K562 (cell line): Measurements from ENCODE around the gene SREBF1. TPM values are rescaled to one million over a fixed set of nuclear protein-coding genes. Genes with fewer than 3 reads are reported as not detected.

Experiments used
- ATAC-seq: fragments of 200-7000 bp; cut with Tn5 transposase; 3 replicates; pipeline ENCODE4 v1.9.1; 2020; ENCODE audit warnings: moderate library complexity
- BruUV-seq: library from RNA; stranded (reverse); fragments of 400-500 nt; replicated peaks from 2 replicates; lab custom pipeline; 2021; lab: Mats Ljungman, UMichigan
- CTCF ChIA-PET: fragments of 300-600 bp; formaldehyde crosslinking; extraction: SDS; loops from one replicate; lab custom pipeline; 2021; ENCODE audit warnings: low intra/inter-chr PET ratio; lab: Yijun Ruan, JAX
- POLR2A ChIA-PET: fragments of 300-600, 350-650 bp; sonication (Branson Sonifier 250); formaldehyde crosslinking; extraction: SDS; loops from one replicate; lab custom pipeline; 2021; ENCODE audit warnings: antibody characterized with exemption, inconsistent platforms; lab: Yijun Ruan, JAX
- DNase-seq, 4 experiments: peaks; one replicate each; pipeline versions ENCODE4 v3.0.0 to v3.0.0-alpha.2; 2011 to 2018; ENCODE audit warnings: low spot score in 3 of 4, mixed read lengths in 3 of 4; ENCODE audit errors: extremely low read depth in 1 of 4
- FAIRE-seq: peaks from 2 replicates; lab custom pipeline; 2011; peaks lifted over from hg19 to GRCh38; lab: Jason Lieb, UNC
- H2AFZ ChIP-seq: 2 replicates; pipeline ENCODE4 v1.6.0; 2011; ENCODE audit warnings: low read depth, low read length, control low read depth, inconsistent platforms
- H3K27ac ChIP-seq: fragments of 200-600 bp; 3 replicates; pipeline ENCODE4 v1.8.0; 2011; ENCODE audit warnings: low read depth, mild to moderate bottlenecking, control low read depth, inconsistent platforms, low read length, moderate library complexity, mixed read lengths; ENCODE audit errors: extremely low read depth
- H3K27me3 ChIP-seq, 2 experiments: fragments of 300-600 bp in 1 of 2; 2 replicates in 1 of 2; 3 replicates in 1 of 2; pipeline versions ENCODE4 v1.6.0 to v1.8.0; 2011; ENCODE audit warnings: inconsistent platforms in 2 of 2, low read length in 2 of 2, mild to moderate bottlenecking in 1 of 2, mixed read lengths in 1 of 2, moderate library complexity in 1 of 2; ENCODE audit not compliant: control insufficient read depth in 2 of 2, insufficient read depth in 2 of 2
- H3K36me3 ChIP-seq: fragments of 300-600 bp; 3 replicates; pipeline ENCODE4 v1.8.0; 2011; ENCODE audit warnings: mild to moderate bottlenecking, low read length, inconsistent platforms; ENCODE audit not compliant: control insufficient read depth, insufficient read depth
- H3K4me1 ChIP-seq, 2 experiments: fragments of 200-600 bp in 1 of 2; replicated peaks in 1 of 2; 2 replicates in 1 of 2; 3 replicates in 1 of 2; pipeline versions ENCODE4 v1.5.1 to v1.8.0; 2011; ENCODE audit warnings: inconsistent platforms in 2 of 2, low read length in 2 of 2, mild to moderate bottlenecking in 1 of 2, mixed read lengths in 1 of 2, moderate library complexity in 1 of 2; ENCODE audit not compliant: control insufficient read depth in 2 of 2, insufficient read depth in 2 of 2
- H3K4me2 ChIP-seq: 2 replicates; pipeline ENCODE4 v1.6.1; 2011; ENCODE audit warnings: low read length, control low read depth, inconsistent platforms, mixed read lengths; ENCODE audit not compliant: insufficient read depth
- H3K4me3 ChIP-seq: fragments of 200-600 bp; sonication (generic), shearing (Covaris generic); 2 replicates; pipeline ENCODE4 v1.5.1; 2016; ENCODE audit warnings: control low read depth, inconsistent platforms
- H3K79me2 ChIP-seq: fragments of 200-600 bp; 3 replicates; pipeline ENCODE4 v1.8.0; 2011; ENCODE audit warnings: low read length, inconsistent platforms; ENCODE audit not compliant: control insufficient read depth, insufficient read depth
- H3K9ac ChIP-seq, 2 experiments: 2 replicates each; pipeline versions ENCODE4 v1.6.0 to v1.6.1; 2011; ENCODE audit warnings: low read depth in 2 of 2, low read length in 2 of 2, control low read depth in 1 of 2, inconsistent platforms in 1 of 2, mild to moderate bottlenecking in 1 of 2, mixed read lengths in 1 of 2; ENCODE audit not compliant: insufficient read depth in 1 of 2
- H3K9me1 ChIP-seq: one replicate; pipeline ENCODE4 v1.6.0; 2011; ENCODE audit warnings: inconsistent platforms, mild to moderate bottlenecking, low read length, moderate library complexity; ENCODE audit not compliant: control insufficient read depth, insufficient read depth
- H3K9me3 ChIP-seq: replicated peaks from 2 replicates; pipeline ENCODE4 v1.5.1; 2011; ENCODE audit warnings: low read depth, low read length, inconsistent platforms; ENCODE audit not compliant: control insufficient read depth, insufficient read depth
- H4K20me1 ChIP-seq: replicated peaks from 2 replicates; pipeline ENCODE4 v1.6.1; 2011; ENCODE audit warnings: low read length, inconsistent platforms, mixed read lengths; ENCODE audit not compliant: control insufficient read depth, insufficient read depth
- ARID3A ChIP-seq: IDR thresholded peaks from 2 replicates; pipeline ENCODE4 v1.6.1; 2012; ENCODE audit warnings: low read depth, low read length, improper control_type of control experiment, borderline replicate concordance
- ARNT ChIP-seq, 2 experiments: fragments of 450-650 bp; IDR thresholded peaks; 2 replicates each; pipeline ENCODE4 v1.6.1; 2016; ENCODE audit warnings: mild to moderate bottlenecking in 1 of 2
- CHD4 ChIP-seq: fragments of 200-600 bp; sonication (generic); IDR thresholded peaks from 3 replicates; pipeline ENCODE4 v1.6.1; 2012; ENCODE audit warnings: low read depth, mild to moderate bottlenecking, mixed read lengths, low read length, inconsistent platforms; ENCODE audit not compliant: insufficient read depth, insufficient replicate concordance, poor library complexity, severe bottlenecking
- E2F5 ChIP-seq: sonication (generic); formaldehyde crosslinking; IDR thresholded peaks from 2 replicates; pipeline ENCODE4 v1.8.0; 2022; ENCODE audit warnings: mild to moderate bottlenecking, missing genetic modification reagents
- ESRRB ChIP-seq: fragments of 250-450 bp; sonication (Bioruptor Pico); IDR thresholded peaks from 2 replicates; pipeline ENCODE4 v1.5.0; 2020; ENCODE audit warnings: mild to moderate bottlenecking, moderate library complexity, borderline replicate concordance
- L3MBTL2 ChIP-seq: fragments of 450-650 bp; IDR thresholded peaks from 2 replicates; pipeline ENCODE4 v1.6.1; 2016; ENCODE audit warnings: mild to moderate bottlenecking, moderate library complexity
- MCM3 ChIP-seq: fragments of 450-650 bp; IDR thresholded peaks from 2 replicates; pipeline ENCODE4 v1.6.1; 2016
- NUFIP1 ChIP-seq: fragments of 450-650 bp; IDR thresholded peaks from 2 replicates; pipeline ENCODE4 v1.6.1; 2018; ENCODE audit not compliant: partially characterized antibody
- POLR2A ChIP-seq: fragments of 450-650 bp; conservative IDR thresholded peaks from 2 replicates; pipeline ENCODE4 v1.6.1; 2016
- RFX7 ChIP-seq: fragments of 250-450 bp; sonication (Bioruptor Pico); IDR thresholded peaks from 2 replicates; pipeline ENCODE4 v1.5.1; 2021; ENCODE audit warnings: mild to moderate bottlenecking
- RNF219 ChIP-seq: fragments of 250-450 bp; sonication (Bioruptor Pico); IDR thresholded peaks from 2 replicates; pipeline ENCODE4 v1.5.0; 2022; ENCODE audit warnings: mild to moderate bottlenecking
- TAL1 ChIP-seq: fragments of 450-650 bp; IDR thresholded peaks from 2 replicates; pipeline ENCODE4 v1.6.1; 2016; ENCODE audit warnings: mild to moderate bottlenecking
- XRCC4 ChIP-seq: IDR thresholded peaks from one replicate; pipeline ENCODE4 v1.6.1; 2011; ENCODE audit not compliant: insufficient read depth, insufficient read length; ENCODE audit errors: extremely low read depth
- ZHX1 ChIP-seq: fragments of 150-350 bp; conservative IDR thresholded peaks from 2 replicates; pipeline ENCODE4 v1.6.1; 2014; ENCODE audit warnings: low read length
- ZKSCAN1 ChIP-seq: fragments of 150-350 bp; IDR thresholded peaks from 2 replicates; pipeline ENCODE4 v1.6.1; 2016; ENCODE audit warnings: low read depth, low read length
- ZNF165 ChIP-seq: fragments of 250-450 bp; sonication (Bioruptor Pico); IDR thresholded peaks from 2 replicates; pipeline ENCODE4 v1.4.0; 2020; ENCODE audit warnings: borderline replicate concordance
- ZNF175 ChIP-seq: fragments of 200-800 bp; sonication (Bioruptor generic); IDR thresholded peaks from 2 replicates; pipeline ENCODE4 v1.6.1; 2016; ENCODE audit warnings: low read depth, mild to moderate bottlenecking, missing genetic modification characterization, missing compliant biosample characterization
- ZNF717 ChIP-seq: fragments of 250-450 bp; sonication (Bioruptor Pico); IDR thresholded peaks from 2 replicates; pipeline ENCODE4 v1.5.0; 2021
- WGBS: fragments of 100-300 bp; shearing (Covaris generic); methylation state at CpG from one replicate; pipeline ENCODE4 v1.1.6; 2016; ENCODE audit warnings: low coverage, mixed read lengths; ENCODE audit not compliant: insufficient coverage; ENCODE audit errors: missing lambda C conversion rate; 5-methylcytosine and 5-hydroxymethylcytosine counted together
- in situ Hi-C: fragments of 300-500 bp; cut with MboI; formaldehyde crosslinking; loops from 4 replicates; pipeline ENCODE4 v1.15.0; 2018; ENCODE audit warnings: inconsistent platforms, mixed read lengths
- intact Hi-C: fragments of 100-400 bp; cut with micrococcal nuclease; formaldehyde crosslinking; loops from 2 replicates; pipeline ENCODE4 v1.14.2; 2022
- polyA plus RNA-seq, 8 experiments: library from polyadenylated mRNA; depleted of rRNA in 4 of 8; stranded (reverse) in 5 of 8; unstranded in 3 of 8; fragments of >200 nt; fragmentation: Nextera tagmentation in 2 of 8; fragmentation: Illumina TruSeq in 1 of 8; extraction: Ambion mirVana in 2 of 8; extraction: Trizol in 1 of 8; gene quantifications; 2 replicates each; pipeline versions ENCODE4 v1.2.1 to v1.2.3, GENCODE V29; 2011 to 2014; ENCODE audit warnings: inconsistent platforms in 1 of 8, missing spikeins in 1 of 8
- total RNA-seq, 7 experiments: library from RNA; depleted of rRNA in 6 of 7; stranded (reverse); fragments of >200 nt in 6 of 7; fragmentation: Illumina TruSeq in 2 of 7; extraction: Trizol in 2 of 7; gene quantifications; 2 replicates each; pipeline versions ENCODE4 v1.2.1 to v1.2.3, GENCODE V29; 2011 to 2021; ENCODE audit warnings: low replicate concordance in 1 of 7

The SREBF1 gene
- total and polyA plus RNA-seq, 9 of the 15 experiments (the other 6 are each of a cell fraction or from before 2014, with no cell fraction given) = 1.6 to 169 (median 69.4) TPM

GRCh38 chr17:17776889-17777288 lies 59.9 kb downstream of the SREBF1 start:
- H3K9ac ChIP-seq = no peak overlapping the region
- in situ Hi-C loops = no loop called here
- POLR2A ChIA-PET = interaction anchor here (0.6 to 0.8 kb wide), 2 partner anchors 46 to 242 kb away, joined by 3 read pairs; no protein-coding TSS in a partner anchor
- H3K27me3 ChIP-seq = no peaks in the 10 kb centered on the region
- peaks cover 3% of the 10 kb centered on the region; the same call in 1 of the 3 replicates for H3K79me2 ChIP-seq
- intact Hi-C loops = no loop called here
- H3K4me2 ChIP-seq = no peak overlapping the region
- no peak overlapping the region for H3K27ac ChIP-seq
- no TSS peak for BruUV-seq
- 29% methylated on average over 2 of the region's 3 CpGs for WGBS
- H3K4me1 ChIP-seq = peaks cover 9 to 31% of the 10 kb centered on the region in 2 experiments; a peak in 4 of 5 replicates
- ATAC-seq (no peak), DNase-seq (no peak), FAIRE-seq (no peak)
- CTCF ChIA-PET = no interaction called here
- no peaks in the 10 kb centered on the region for H4K20me1 ChIP-seq
- H3K9me3 ChIP-seq = no peaks in the 10 kb centered on the region
- no peaks in the 10 kb centered on the region for H3K9me1 ChIP-seq
- no peaks in the 10 kb centered on the region for H3K36me3 ChIP-seq
- H3K4me3 ChIP-seq = no peak overlapping the region
- no peak overlapping the region for H2AFZ ChIP-seq
- no peak for TF ChIP-seq ZNF165 (CRISPR knock-in tag)
- TF ChIP-seq E2F5 = no peak
- TF ChIP-seq ZNF175 (CRISPR knock-in tag) = no peak
- TF ChIP-seq ARID3A = no peak
- TF ChIP-seq TAL1 = no peak
- TF ChIP-seq ZKSCAN1 = no peak
- no peak for TF ChIP-seq NUFIP1
- TF ChIP-seq ESRRB = no peak
- TF ChIP-seq XRCC4 = no peak
- no peak for TF ChIP-seq L3MBTL2
- no peak for TF ChIP-seq RFX7 (CRISPR knock-in tag)
- no peak for TF ChIP-seq ZHX1
- no peak for TF ChIP-seq CHD4
- no peak for TF ChIP-seq ARNT (IDR thresholded peaks at IDR 0.05)
- TF ChIP-seq POLR2A = no peak
- no peak for TF ChIP-seq RNF219 (CRISPR knock-in tag)
- TF ChIP-seq ZNF717 (CRISPR knock-in tag) = no peak
- TF ChIP-seq MCM3 = no peak
